Dermis microvascular lymphatic vessel endothelial cell (primary cell): ENCODE data around the gene SAMHD1. TPM values are rescaled to one million over a fixed set of nuclear protein-coding genes. Genes with fewer than 3 reads are reported as not detected.
"Not testable (repeated sequence)": the region's sequence is repeated elsewhere in the genome, so short reads cannot be mapped to it uniquely, and the experiment has no call there.

ENCODE experiments used
- DNase-seq, 2 donors: peaks; one replicate each; pipeline versions ENCODE4 v3.0.0 to v3.0.0-alpha.2; 2010; ENCODE audit warnings: low read depth in 2 of 2
- total RNA-seq: library from RNA; depleted of rRNA; stranded (reverse); fragments of >200 nt; gene quantifications from 2 replicates; pipeline ENCODE4 v1.2.1, GENCODE V29; 2014

Gene SAMHD1
- total RNA-seq, 1 donor from 2014 or later = 20.5 TPM

- no peak for DNase-seq
Observed at GRCh38 chr20:36956016-36956415, 4.5 kb upstream of the SAMHD1 start.

GRCh38 chr20:36951979-36952738 is 651 bp upstream of the SAMHD1 start:
- no peak for DNase-seq

GRCh38 chr20:36950414-36951197 is 902 bp downstream of the SAMHD1 start:
- DNase-seq = peak in 1 of 2 donors; percentile 8

DNA sequence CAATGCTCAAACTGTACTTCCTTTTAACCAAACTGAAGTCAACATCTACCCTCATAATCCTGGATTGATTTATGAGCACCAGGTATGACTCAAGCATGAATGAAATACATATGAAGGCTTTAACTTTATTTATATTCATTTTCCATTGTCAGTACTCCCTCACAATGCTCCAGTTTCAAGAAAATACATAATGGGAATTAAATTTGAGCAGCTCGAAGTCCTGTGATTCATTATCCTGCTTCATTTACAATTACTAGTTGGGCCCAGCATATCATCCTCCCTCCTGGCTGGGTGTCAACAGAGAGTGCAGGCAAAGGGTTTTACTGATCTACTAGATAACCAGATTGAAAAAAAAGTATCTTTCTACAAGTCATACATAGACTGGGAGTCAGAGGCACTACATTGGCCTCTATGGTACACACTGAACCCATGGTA is 10.1 kb downstream of the SAMHD1 start:
- DNase-seq = peak in 1 of 2 donors; percentile 19

- DNase-seq = no peak
Observed at GRCh38 chr20:36937402-36937770, 14.1 kb downstream of the SAMHD1 start.

DNA sequence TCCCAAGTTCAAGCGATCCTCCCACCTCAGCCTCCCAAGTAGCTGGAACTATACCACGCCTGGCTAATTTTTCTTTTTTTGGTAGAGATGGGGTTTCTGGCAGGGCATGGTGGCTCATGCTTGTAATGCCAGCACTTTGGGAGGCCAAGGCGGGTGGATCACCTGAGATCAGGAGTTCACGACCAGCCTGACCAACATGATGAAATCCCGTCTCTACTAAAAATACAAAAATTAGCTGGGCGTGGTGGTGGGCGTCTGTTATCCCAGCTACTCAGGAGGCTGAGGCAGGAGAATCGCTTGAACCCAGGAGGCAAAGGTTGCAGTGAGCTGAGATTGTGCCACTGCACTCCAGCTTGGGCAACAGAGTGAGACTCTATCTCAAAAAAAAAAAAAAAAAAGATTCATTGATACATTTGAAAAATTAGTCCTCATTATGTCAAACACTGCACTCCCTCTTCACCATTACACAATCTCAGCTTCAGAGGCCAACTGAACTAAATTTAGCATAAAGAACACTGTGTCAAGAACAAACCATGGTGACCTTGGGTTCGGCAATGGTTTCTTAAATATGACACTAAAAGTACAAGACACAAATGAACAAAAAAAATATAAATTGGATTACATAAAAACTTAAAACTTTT is 14.6 kb downstream of the SAMHD1 start:
- not testable (repeated sequence) for DNase-seq

GRCh38 chr20:36936341-36936740 is 15.2 kb downstream of the SAMHD1 start:
- DNase-seq = no peak

- DNase-seq = not testable (repeated sequence)
Observed at GRCh38 chr20:36933571-36933970, 17.9 kb downstream of the SAMHD1 start.

DNA sequence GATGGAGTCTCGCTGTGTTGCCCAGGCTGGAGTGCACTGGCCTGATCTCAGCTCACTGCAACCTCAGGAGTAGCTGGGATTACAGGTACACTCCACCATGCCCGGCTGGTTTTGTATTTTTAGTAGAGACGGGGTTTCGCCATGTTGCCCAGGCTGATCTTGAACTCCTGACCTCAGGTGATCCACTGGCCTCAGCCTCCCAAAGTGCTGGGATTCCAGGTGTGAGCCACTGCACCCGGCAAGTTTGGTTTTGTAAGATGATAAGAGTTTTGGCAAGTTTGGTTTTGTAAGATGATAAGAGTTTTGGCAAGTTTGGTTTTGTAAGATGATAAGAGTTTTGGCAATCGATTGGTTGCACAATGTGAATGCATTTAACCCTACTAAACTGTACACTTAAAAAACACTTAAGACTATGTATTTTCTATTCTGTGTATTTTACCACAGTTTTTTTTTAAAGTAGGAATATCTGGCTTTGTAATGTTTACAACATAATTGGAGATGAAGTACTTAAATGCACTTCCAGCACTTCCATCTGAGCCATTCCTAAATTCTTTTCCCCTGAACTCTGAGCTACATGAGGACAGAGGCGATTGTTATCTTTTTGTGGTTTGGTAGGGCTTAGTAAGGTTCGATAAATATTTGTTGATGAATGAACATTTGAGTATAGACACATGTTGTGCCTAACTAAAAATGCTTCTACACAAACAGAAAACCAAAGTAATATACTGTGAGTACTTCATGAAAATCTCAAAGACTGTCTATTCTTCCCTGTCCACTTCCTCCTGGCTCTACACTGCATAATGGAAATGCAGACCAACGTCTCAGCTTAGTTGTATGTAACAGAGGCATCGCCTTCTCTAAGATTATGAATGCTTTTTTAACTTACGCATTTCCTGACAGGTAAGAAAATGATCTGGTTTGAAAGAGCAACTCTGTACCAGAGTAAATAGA is 18.8 kb downstream of the SAMHD1 start:
- DNase-seq = no peak

- DNase-seq = not testable (repeated sequence)
Observed at GRCh38 chr20:36932067-36932466, 19.4 kb downstream of the SAMHD1 start.

- DNase-seq = no peak
Observed at GRCh38 chr20:36929691-36930090, 21.8 kb downstream of the SAMHD1 start.

DNA sequence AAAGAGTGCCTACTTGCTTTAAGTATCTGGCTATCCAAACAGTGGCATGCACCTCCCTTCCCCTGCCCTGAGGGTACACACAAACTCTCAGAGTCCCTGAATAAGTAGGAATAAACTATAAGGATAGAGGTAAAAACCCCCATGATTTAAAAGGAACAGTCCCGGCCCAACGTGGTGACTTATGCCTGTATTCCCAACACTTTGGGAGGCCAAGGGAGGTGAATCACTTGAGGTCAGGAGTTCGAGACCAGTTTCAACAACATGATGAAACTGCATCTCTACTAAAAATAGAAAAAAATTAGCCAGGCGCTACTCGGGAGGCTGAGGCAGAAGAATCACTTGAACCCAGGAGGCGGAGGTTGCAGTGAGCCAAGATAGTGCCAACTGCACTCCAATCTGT is 22.2 kb downstream of the SAMHD1 start:
- DNase-seq = no peak

DNA sequence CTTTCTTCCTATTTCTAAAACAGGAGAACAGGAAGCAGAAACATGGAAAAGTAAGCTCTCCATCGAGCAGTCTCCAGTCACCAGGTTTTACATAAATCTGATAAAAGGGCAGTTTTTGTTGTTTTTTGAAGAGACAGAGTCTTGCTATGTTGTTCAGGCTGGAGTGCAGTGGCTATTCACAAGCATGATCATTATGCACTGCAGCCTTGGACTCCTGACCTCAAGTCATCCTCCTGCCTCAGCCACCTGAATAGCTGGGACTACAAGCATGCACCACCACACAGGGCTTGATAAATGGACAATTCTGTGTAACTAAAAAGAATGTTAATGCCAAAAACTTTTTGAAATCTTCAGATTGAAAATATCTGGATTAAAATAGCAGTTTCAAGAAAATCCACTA is 23.8 kb downstream of the SAMHD1 start:
- no peak for DNase-seq

DNA sequence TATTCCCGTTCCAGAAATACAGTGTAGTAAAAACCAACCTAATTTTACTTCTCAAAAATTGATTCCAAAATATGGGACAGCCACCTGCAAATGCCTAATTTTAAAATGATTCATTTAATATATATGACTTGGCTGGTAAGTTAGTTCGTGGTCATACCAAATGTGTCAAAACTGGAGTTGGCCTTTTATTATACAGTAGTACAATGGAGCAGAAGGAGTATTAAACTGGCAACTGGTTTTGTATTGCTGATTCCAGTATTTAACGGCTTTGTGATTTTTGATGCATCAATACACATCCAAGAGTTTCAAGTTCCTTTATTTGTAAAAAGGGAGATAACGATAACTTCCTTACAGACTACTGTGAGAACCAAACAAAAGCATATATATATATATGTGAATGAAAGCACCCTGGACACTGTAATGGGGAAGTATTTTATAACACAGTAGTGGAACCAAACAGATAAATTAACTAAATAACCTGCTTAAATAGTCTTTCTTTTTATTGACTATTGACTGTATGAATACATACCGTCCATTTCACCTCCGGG is 24.8 kb downstream of the SAMHD1 start:
- no peak for DNase-seq

- no peak for DNase-seq
Observed at GRCh38 chr20:36925234-36925633, 26.3 kb downstream of the SAMHD1 start.

- DNase-seq = no peak
Observed at GRCh38 chr20:36924167-36925045, 27.1 kb downstream of the SAMHD1 start.

DNA sequence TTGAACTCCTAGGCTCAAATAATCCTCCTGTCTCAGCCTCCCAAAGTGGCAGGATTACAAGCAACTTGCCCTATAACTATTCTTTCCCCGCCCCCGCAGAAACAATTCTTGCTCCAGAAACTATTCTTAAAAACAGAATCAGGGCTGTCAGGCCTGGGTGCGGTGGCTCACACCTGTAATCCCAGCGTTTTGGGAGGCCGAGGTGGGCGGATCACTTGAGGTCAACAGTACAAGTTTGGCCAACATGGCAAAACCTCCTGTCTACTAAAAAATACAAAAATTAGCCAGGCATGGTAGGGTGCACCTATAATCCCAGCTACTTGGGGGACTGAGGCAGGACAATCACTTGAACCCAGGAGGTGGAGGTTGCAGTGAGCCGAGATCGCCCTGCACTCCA is 31.2 kb downstream of the SAMHD1 start:
- no peak for DNase-seq

DNA sequence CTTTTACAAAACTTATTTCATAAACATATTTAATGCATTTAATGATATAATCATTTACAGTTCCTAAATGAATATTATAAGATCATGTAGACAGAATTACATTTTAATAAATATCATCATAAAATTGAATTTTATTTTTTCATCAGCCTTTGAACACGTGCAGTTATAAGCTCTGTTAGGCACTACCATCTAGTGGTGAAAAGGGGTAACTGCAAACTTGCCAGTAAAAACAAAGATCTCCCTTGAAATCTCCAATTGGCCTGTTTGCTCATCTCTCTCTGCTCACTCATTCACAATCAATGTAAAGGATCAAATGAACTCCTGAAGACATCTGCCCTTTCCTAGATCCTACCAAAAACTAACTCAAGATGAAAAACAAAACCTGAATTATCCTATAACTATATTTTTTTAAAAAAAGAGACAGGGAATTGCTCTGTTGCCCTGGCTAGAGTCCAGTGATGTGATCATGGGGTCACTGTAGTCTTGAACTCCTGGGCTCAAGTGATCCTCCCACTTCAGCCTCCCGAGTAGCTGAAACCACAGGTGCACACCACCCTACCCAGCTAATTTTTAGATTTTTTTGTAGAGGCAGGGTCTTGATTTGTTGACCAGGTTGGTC is 31.7 kb downstream of the SAMHD1 start:
- DNase-seq = peak; percentile 48 to 72

DNA sequence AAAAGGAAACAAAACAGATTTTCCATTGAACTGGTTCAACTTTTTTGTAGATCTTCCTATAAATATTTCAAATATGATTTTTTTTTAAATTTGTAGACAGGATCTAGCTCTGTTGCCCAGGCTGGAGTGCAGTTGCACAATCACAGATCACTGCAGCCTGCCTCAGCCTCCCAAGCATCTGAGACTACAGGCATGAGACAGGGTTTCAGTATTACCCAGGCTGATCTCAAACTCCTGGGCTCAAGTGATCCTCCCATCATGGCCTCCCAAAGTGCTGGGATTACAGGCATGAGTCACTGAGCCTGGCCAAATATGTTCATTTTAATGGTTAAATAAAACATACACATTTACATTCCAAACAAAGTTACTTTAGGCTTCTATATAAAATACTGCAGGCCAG is 33.6 kb downstream of the SAMHD1 start:
- DNase-seq = no peak
